NCI-H510A treated with DMSO at 0.1 percent for 48 hours (cell line): ENCODE results near the gene RHOXF2.
"Not testable (repeated sequence)": the region's sequence is repeated elsewhere in the genome, so short reads cannot be mapped to it uniquely, and the experiment has no call there.

ENCODE experiments used
- DNase-seq: peaks from one replicate; lab custom pipeline; 2025; lab: John Stamatoyannopoulos, UW

The RHOXF2 gene, protein sequence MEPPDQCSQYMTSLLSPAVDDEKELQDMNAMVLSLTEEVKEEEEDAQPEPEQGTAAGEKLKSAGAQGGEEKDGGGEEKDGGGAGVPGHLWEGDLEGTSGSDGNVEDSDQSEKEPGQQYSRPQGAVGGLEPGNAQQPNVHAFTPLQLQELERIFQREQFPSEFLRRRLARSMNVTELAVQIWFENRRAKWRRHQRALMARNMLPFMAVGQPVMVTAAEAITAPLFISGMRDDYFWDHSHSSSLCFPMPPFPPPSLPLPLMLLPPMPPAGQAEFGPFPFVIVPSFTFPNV

GRCh38 chrX:120158313-120158712 is at the start of gene RHOXF2:
RHOXF2 (plus strand) TSS chrX:120158613; CDS start chrX:120158751, 138 bp downstream.
- DNase-seq = not testable (repeated sequence)

DNA sequence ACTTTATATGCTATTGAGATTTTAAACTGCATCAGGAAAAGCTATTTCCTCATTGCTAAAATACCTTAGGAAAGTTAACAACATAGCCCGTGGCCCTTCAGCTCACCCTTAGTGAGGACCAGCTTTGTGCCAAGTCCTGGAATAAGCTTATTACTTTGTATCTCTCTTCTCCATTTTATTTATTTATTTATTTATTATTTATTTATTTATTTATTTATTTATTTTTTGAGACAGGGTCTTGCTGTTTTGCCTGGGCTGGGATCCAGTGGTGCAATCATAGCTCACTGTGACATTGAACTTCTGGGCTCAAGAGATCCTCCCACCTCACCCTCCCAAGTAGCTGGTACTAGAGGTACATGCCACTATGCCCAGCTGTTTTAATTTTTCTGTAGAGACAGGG is 49.0 kb upstream of the RHOXF2 start:
- DNase-seq = no peak

DNA sequence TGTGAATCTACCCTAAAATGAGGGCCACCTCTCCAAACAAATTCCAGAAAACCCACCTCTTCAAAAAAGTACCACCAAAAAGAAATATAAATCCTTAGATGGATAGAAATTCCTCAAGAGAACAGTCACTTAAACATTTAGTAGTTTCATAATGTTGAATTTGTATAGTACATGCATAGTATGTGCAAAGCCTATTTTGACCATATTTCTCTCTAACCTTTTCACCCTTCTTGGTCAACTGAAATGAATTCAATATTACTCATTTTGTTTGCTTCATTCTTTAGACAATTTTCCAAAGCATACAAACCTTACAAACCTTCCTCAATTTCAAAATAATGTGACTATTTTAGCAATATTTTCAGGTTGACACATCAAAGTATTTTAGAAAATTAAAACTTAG is 46.8 kb upstream of the RHOXF2 start:
- DNase-seq = no peak

DNA sequence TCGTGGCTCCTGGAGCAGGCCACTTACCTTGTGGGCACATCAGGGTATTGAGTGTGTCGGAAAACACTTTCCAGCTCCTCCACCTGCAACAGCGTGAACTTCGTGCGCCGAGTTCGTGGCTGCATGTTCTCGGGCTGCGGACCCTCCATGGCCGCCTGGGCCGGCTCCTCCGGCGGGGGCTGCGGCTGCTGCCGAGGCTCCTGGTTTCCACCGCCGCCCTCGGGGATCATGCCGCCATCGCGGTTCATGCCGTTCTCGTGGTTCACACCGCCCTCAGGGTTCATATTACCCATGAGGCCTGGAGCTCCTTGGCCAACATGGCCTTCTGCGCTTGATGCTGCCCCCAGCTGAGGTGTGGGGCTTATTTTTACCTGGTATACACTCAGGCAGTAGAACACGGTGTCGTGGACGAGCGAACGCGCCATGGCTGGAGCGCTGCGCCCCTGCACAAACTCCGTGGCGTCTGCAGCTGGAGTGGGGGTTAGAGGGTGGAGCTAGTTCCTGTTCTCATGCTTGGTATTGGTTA is 42.9 kb upstream of the RHOXF2 start, which contains the start of gene RHOXF1:
RHOXF1 (minus strand) TSS at position 476 of the 526 bp plus-strand sequence; CDS start at position 425, 51 bp downstream.
- DNase-seq = no peak

- DNase-seq = peak; percentile 23
Observed at GRCh38 chrX:120120223-120120622, 38.2 kb upstream of the RHOXF2 start.

DNA sequence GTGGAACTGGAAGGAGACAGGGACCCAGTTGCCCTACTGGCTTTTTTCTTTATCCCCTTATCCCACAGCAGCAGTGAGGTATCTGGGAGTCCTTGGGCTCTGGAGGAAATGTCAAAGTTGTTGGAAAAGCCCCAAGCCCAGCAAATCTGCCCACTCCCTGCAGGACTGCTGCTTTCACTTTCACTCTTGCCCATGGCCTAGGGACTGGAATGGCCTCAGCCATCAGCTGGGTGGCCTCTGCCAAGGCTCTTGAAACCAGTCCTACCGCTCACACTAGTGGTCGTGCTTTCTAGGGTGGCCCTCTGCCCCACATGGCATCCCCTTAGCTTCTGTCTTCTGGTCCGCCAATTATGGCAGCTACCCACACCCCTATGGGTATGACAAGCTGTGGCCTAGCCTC is 33.0 kb upstream of the RHOXF2 start:
- DNase-seq = no peak

DNA sequence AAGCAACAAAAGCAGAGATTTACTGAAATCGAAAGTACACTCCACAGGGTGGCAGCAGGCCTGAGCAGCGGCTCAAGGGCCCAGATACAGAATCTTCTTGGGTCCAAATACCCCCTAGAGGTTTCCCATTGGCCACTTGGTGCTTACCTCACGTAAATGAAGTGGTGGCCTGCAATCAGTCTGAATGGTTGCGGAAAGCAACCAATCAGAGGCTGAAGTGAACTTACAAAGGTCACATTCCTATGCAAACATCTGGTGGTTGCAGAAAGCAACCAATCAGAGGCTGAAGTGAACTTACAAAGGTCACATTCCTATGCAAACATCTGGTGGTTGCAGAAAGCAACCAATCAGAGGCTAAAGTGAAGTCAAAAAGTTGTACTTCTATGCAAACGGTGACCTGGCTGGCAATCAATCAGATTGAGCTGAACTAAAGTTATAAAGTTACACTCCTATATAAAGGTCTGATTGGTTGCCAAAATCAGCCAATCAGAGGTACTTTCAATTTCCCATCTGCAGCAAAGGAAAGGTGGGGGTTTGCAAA is 30.0 kb upstream of the RHOXF2 start:
- DNase-seq = not testable (repeated sequence)

DNA sequence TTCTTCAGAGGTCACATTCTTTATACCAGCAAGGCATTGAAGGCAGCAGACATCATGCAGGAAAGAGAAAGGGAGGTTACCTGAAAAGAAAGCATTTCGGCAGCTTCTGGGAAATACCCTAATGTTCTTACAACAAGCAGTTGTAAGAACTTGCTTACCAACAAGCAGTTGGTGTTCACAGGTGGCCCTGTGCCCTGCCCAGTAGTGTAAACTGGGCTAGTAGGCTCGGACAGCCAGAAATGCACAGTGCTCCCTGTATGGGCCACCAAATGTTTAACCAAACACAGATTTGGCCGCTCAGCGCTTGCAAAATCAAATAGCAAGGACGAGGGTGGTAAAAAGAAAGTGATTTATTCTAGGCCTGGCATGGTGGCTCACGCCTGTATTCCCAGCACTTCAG is 22.3 kb upstream of the RHOXF2 start:
- DNase-seq = no peak

DNA sequence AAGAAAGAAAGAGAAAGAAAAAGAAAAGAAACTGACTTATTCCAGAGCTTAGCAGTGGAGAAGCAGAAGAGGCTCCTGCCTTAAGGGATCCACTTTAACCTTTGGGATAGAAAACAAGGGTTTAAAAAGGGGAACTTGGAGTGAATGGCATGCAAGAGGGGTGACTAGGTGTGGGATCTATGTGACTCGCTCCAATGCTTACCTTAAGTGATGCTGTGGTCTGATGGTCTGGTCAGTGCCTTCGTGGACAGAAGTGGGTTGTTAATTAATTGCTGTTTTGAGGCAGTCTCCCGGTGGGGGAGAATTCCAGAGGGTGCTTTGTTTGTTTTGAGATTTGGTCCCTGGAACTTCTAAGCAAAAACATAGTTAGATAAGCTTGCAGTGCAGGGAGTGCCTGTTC is 21.6 kb upstream of the RHOXF2 start:
- no peak for DNase-seq

DNA sequence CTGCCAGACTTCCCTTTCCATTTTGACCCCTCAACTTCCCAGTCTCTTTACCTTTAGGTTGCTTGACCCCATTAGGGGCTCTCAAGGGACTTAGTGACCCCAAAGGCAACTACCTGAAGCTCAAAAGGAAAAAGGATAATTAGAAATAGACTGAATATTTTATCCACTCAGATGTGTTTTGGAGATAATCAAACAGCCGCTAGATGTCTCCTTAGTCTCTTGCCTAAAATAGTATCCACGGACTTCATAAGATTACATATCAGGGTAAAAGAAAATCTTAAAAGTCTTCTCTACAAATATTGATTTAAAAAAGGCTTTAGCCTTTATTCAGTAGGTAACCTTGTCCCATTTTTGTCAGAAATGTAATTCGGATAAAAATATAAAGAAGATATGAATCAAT is 21.0 kb upstream of the RHOXF2 start:
- no peak for DNase-seq

GRCh38 chrX:120140293-120140981 is 18.0 kb upstream of the RHOXF2 start:
- no peak for DNase-seq

DNA sequence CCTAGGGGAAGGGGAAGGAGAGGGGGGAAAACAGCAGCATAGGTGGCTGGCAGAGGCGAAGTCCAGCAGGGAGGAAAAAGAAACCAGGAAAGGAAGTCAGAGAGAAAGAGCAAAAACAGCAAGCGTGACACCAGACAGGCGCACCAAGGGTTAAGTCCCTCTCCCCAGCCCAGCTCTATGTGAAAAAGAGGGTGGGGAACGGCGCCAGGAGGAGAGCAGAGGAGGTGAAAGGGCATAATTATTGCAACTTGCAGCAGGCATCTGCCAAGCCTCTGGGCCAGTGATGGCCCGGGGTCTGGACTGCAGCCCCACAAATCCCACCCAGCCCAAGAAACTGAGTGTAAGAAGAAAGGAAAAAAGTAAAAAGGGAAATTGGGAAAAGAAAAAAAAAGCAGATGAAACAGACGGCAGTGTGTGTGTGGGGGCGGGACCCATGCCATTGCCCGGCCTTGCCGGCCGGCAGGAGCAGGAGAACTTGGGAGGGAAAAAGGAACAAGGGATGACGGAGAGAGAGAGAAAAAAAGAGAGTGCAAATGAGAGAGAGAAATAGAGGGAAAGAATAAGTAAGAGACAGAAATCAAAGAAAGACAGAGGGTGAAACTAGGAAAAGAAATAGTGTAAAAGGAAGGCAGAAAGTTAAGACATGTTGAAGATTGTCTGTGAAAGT is 14.1 kb upstream of the RHOXF2 start:
- no peak for DNase-seq

DNA sequence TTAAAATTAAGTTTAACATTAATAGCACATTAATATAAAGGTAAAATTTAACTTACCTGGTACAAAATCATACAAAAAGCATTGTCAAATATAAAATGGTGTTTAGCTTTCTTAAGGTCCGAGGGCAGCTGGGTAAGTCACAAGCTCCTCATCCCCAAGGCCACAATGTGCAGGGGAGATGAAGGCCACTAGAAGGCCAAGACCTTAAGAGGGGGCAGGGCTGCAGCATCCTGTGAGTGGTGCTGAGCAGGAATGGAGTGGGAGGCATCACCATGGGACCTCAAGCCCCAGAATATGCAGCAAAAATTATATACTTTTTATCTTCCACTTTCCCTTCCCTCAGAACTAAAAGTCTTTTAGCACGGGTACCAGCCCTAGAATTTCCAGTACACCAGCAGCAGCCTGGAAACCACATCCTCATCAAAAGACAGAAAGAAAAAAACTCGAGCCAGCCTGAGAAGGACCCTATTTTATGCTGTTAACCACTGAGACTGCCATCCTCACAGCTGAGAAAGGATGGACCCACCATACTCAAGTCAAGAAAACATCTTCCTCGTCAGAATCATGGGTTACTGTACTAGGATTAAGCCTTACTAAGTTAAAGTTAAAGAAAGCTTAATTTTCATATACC is 13.0 kb upstream of the RHOXF2 start:
- no peak for DNase-seq

GRCh38 chrX:120146323-120146722 is 12.1 kb upstream of the RHOXF2 start:
- not testable (repeated sequence) for DNase-seq

DNA sequence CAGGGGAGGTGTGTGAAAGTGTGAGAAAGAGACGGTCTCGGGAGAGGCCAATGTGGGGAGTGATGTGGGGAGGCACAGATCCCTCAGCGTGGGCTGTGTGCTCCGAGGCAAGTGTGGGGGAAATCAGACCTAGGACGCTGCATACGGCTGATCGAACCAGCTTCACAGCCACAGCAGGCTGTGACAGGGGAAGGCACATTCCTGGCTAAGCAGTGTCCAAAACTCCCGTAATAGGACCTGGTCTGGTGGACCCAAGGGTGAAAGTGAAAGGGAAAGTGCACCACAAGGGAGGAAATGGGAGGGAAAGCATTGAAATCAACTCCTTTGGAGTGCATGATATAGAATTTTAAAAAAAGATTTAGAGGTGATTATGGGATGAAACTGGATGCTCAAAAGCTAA is 10.9 kb upstream of the RHOXF2 start:
- no peak for DNase-seq

DNA sequence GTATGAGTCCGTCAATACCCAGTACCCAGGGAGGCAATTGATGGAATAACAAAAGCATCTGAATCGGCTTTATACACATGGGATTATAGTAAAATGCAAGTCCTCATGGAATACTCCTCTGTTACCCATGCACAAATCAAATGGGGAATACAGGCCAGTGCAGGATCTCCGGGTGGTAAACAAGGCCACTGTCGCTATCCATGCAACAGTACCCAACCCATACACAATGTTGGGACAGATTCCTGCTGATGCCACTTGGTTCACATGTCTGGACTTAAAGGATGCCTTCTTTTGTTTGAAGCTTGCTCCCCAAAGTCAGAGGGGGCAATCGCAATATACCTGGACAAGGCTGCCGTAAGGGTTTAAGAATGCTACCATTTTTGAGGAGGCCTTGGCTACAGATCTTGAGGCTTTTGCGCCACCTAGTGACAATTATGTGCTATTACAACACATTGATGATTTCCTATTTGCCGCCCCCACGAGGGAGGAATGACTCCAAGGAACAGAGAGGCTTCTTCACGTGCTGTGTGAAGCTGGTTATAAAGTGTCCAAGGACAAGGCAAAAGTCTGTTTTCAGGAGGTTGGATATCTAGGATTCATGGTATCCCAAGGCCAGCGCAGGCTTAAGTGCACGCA is 8.2 kb upstream of the RHOXF2 start:
- not testable (repeated sequence) for DNase-seq

- not testable (repeated sequence) for DNase-seq
Observed at GRCh38 chrX:120159086-120159485, 673 bp downstream of the RHOXF2 start.

- not testable (repeated sequence) for DNase-seq
Observed at GRCh38 chrX:120193254-120193653, 34.8 kb downstream of the RHOXF2 start.

GRCh38 chrX:120193720-120194119 is 35.3 kb downstream of the RHOXF2 start:
- DNase-seq = not testable (repeated sequence)

DNA sequence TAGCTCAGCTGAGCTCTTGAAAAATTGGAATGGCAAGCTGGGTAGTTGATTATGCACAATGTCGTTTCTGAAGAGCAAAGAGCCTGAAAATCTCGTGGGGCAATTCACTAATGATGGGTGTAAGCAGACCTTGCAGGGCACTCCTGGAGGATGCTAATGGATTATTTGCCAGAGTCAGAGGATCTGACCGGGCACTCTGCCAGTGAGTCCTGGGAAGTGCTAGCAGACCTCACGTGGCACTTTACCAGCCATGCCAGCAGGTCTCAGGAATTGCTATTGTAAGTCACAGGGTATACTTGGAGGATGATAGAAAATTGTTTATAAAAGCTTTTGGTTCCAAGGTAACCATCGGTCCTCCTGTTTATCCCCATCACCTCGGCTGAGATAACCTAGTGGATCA is 37.4 kb downstream of the RHOXF2 start:
- not testable (repeated sequence) for DNase-seq

DNA sequence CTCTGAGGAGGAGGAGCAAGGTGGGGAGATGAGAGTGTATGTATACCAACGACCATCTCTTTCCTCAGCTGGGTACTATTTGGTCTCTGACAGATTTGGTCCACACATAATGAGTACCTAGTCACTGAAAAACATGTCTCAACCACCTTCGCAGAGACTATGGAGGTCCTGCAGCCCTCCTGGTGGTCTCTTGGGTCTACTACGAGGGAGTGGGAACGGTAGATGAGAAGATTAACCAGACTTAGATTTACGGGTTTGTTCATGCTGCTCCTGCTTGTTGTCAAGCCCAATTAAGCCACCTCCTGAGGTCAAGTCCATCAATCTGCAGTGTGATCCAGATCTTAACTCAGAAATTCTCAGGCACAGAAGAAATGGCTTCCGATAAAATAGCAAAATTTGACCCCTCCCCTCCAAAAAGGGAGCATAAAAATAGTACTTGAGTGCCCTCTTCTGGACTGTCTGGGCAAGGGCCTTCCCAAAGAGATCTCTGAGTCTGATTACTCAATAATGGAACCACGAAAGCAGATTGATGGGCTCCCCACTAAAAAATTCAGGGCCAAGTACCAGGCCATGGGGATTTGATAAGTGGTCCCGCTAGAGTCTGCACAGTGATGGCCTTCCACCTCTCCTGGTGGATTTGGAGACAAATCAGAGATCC is 38.3 kb downstream of the RHOXF2 start:
- not testable (repeated sequence) for DNase-seq
